GM21528 (cell line): Measurements from ENCODE around the gene PTPN1.
"Not testable (repeated sequence)": the region's sequence is repeated elsewhere in the genome, so short reads cannot be mapped to it uniquely, and the experiment has no call there.

Experiments used
- ATAC-seq: cut with Tn5 transposase; IDR thresholded peaks from one replicate; pipeline ENCODE4 v1.9.1; 2021; ENCODE audit warnings: mild to moderate bottlenecking, moderate library complexity; ENCODE audit not compliant: unreplicated experiment, low FRiP score

Gene PTPN1

GRCh38 chr20:50527068-50527605, 17.0 kb downstream of the PTPN1 start:
- no peak for ATAC-seq

- no peak for ATAC-seq
Measured at GRCh38 chr20:50528129-50528528, 17.9 kb downstream of the PTPN1 start.

GRCh38 chr20:50528804-50529351, 18.7 kb downstream of the PTPN1 start:
- ATAC-seq: peak; percentile 43

DNA sequence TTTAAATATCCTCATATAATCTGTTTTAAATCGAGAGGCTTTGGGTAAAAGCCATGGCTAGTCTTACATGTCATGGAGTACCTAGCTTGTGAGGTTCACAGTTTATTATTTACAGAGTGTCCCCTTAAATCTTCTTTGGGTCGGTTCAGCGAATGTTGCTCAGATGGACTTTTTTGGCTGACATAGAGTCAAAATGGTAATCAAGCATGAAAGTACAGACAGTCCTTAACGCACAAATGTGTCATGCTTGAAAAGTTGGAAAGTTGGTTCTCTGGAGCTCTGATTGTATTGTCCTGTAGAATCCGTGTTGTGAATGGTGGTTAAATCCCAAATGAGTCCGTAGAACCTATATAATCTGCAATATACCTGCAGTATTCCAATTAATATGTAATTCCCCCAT, 22.0 kb downstream of the PTPN1 start:
- ATAC-seq: no peak

DNA sequence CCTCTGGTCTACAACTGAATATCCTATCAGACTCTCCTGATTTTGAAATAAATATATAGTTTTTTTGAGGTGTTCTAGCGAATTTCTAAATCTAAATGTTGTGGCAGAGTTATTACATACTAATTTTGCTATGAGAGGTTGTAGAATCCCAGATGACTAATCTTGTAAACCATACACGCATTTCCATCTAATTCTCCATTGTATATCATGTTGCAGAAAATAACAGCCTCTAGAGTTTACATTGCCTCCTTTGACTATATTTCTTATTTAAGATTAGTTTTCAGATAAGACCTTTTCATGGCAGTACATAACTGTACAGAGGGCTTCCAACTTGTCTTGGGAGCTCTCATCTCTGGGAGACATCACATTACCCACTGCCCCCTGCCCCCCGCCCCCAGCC, 22.9 kb downstream of the PTPN1 start:
- ATAC-seq: no peak

DNA sequence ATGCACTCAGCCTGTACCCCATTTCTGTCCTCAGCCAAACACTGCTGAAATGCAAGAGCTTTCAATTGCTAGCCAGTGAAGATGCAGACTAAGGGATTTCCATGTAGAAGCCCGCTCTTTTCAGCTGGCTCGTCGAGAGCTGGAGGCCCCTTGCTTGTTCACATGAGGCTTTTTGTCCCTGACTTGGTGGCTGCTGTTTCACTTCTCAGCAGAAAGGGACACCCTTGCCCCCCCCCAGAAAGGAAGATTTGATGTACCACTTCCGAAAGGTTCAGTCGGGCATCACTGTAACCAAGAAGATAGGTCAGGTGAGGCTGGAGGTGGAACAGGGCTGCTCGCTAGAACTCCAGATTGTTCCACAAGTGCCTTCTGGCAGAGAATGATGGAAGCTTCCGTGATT, 23.3 kb downstream of the PTPN1 start:
- no peak for ATAC-seq

DNA sequence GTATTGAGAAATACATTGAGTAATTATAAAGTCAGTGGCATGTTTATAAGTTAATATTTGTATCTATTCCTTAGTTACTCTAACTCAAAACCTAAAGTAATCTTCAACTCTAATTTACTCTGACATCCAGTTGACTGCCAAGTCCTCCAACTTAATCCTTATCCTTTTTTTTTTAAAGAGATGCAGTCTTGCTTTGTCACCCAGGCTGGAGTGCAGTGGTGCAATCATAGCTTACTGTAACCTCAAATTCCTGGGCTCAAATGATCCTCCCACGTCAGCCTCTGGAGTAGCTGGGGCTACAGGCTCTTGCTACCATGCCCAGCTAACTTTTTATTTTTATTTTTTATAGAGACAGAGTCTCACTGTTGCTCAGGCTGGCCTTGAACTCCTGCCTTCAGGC, 24.4 kb downstream of the PTPN1 start:
- no peak for ATAC-seq

- ATAC-seq: no peak
Measured at GRCh38 chr20:50535162-50535561, 25.0 kb downstream of the PTPN1 start.

DNA sequence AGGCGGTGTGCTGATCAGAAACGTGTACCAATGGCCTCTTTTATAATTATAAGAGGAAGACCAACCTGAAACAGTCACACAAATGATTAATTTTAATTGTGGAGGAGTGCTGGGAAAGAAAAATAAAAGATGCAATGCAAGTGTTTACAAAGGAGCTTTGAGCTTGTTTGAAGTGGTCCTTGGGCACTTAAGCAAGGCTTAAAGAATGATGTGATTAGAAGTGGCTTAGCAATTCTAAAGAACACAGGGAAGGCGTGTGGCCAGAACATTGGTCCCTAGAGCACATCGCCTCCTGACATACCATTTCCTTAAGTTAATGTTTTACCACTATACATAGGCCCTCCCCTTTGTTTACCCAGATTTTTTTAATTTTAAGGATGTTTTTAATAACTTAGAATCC, 26.1 kb downstream of the PTPN1 start:
- ATAC-seq: no peak

DNA sequence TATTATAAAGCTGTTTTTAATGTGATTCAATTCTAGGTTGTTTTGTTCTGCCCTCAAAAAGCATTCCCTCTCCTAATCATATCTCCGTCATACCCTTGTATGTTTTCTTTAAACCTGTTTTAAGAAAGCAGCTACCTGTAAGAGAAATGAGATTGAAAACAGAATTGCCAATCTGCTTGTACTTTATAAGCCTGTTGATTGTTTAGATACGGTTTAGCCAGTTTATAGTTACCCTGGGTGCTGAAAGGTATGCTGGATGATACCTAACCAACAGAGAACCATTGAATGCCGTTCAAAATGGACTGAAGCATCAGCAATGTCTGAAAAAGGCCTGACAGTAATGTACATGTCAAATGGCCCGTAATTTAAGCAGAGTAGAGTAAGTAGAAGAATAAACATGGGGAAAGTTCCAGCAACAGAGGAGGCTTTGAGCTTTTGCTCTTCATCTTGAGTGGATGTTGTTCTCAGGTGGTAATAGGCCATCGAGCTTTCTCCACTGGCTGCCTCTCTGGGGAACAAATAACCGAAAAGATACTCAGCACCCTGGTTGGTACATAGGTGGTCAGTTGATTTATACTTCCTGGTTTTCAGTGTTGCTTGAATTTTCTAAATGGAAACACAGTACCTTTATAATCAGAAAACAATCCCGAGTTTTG, 27.5 kb downstream of the PTPN1 start:
- ATAC-seq: no peak

- no peak for ATAC-seq
Measured at GRCh38 chr20:50538276-50538675, 28.1 kb downstream of the PTPN1 start.

GRCh38 chr20:50539798-50540197, 29.6 kb downstream of the PTPN1 start:
- not testable (repeated sequence) for ATAC-seq

- no peak for ATAC-seq
Measured at GRCh38 chr20:50540620-50541605, 30.7 kb downstream of the PTPN1 start.

- peak; percentile 60 for ATAC-seq
Measured at GRCh38 chr20:50541606-50542041, 31.4 kb downstream of the PTPN1 start.

GRCh38 chr20:50543326-50543725, 33.1 kb downstream of the PTPN1 start:
- ATAC-seq: no peak

DNA sequence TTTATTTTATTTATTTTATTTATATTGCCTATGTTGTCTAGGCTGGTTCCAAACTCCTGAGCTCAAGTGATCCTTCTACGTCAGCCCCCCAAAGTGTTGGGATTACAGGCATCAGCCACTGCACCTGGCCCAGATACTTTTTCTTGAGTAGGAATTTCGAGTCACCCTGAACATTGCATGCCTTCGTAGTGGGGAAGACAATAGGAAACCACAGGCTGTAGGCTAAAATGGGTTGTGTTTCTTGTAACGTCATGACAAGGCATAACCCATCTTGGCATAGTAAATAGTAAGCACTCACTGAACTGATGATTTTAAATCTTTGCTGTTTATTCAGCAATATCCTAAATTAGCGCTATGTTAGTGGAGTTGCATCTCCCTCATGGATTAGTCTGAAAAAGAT, 34.9 kb downstream of the PTPN1 start:
- no peak for ATAC-seq

GRCh38 chr20:50546729-50547314, 36.6 kb downstream of the PTPN1 start:
- ATAC-seq: no peak

DNA sequence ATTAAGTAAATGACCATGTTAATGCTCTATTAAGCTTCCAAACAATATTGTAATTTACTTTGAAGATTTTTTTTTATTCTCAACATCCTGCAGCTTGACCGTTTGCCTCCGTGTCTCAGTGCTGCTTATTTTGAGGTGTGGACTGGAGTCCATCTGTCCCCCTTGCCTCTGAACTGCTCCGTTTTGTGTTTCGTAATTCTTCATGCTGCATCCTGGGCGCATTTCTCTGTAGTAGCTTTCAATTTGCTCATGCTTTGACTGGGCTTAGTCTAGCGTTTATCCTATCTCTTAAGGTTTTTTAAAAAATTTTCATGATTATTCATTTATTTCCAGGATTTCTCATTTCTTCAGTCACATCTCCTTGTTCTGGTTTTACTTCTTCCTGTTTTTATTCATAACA, 37.8 kb downstream of the PTPN1 start:
- no peak for ATAC-seq

GRCh38 chr20:50548396-50548795, 38.2 kb downstream of the PTPN1 start:
- ATAC-seq: no peak

DNA sequence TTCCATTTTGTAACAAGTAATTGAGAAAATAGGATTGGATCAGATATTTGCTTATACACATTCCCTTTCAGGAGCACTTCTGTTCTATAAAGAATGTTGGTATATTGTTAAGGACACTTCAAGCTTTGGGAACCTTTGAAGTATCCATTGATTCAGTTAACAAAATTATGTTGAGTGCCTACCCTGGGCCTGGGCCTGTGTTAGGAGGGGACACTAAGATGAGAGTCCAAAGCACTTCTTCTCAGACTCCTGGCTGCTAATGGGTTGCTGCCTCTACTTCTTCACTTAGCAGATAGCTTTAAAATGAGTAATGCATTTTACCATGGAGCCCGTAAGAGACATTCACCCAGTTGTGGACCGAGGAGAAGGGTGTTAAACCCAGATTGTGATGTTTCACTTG, 40.3 kb downstream of the PTPN1 start:
- ATAC-seq: no peak

DNA sequence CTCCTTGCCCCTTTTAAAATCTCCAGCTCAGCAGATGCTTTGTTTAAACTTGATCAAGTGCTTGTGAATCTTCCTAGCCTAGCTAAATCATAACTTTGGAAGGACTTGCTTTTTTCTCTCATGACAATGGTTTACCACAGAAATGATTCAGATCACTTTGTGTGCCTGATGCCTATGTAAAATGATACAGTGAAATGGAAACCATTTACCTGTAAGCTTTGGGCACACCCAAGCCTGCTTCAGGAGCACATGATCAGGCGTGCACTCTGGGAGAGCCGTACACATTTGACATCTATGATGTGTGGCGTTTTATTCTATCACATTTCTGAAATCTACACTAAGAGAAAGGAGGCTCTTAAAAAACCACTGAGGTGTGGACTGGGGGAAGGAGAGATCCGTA, 41.1 kb downstream of the PTPN1 start:
- no peak for ATAC-seq
